CD4-positive, alpha-beta T cell treated with Interleukin-21 for 1 hour (primary cell): ENCODE data around the gene YJU2.
"Not testable (repeated sequence)": the region's sequence is repeated elsewhere in the genome, so short reads cannot be mapped to it uniquely, and the experiment has no call there.

Experiments
- DNase-seq: peaks from one replicate; pipeline ENCODE4 v3.0.0-alpha.2; 2020

The YJU2 gene

DNA sequence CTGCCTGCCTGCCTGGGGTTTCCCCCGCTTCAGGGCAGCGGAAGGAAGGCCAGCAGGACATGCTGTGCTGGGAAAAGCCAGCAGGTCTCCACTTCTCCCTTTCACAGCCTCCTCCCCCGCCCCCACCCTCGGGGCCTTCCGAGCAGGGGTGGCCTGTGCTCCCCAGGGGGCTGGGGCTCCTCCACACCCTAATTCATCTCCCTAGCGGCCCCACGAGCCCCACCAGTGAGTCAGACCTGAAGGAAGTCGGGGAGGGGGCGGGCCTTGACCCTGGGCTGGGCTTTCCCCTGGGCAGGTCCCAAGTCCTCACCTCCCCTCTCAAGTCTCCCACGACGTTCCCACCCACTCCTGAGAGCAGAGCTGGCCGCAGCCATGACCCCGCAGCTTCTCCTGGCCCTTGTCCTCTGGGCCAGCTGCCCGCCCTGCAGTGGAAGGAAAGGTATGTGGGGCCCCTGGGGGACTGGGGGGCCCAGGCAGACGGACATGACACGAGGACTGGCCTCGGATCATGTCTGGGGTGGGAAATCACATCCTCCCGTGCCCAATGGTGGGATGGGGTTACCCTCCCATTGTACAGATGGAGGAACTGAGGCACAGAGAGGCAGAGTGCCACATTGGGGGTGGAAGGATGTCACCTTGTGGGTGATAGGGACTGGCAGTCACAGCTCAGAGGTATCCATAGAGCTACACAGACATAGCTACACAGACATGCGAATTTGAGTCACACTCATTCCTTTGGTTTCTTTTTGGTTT is 17.5 kb upstream of the YJU2 start, which contains the start of gene EBI3:
Gene EBI3 (plus strand): TSS at position 345 of the 753 bp plus-strand sequence. CDS start 28 bp downstream, at position 373.
- no peak for DNase-seq

GRCh38 chr19:4230237-4230636 is 16.6 kb upstream of the YJU2 start:
- not testable (repeated sequence) for DNase-seq

GRCh38 chr19:4231521-4231920 is 15.4 kb upstream of the YJU2 start:
- DNase-seq = not testable (repeated sequence)

DNA sequence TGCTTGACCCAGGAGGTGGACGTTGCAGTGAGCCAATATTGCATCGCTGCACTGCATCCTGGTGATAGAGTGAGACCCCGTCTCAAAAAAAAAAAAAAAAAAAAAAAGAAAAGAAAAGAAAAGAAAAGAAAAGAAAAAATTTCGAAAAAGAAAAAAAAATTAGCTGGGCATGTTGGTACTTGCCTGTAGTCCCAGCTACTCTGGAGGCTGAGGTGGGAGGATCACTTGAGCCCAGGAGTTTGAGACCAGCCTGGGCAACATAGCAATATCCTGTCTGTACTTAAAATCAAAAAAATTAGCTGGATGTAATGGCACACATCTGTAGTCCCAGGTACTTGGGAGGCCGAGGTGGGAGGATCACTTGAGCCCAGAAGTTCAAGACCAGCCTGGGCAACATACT is 14.7 kb upstream of the YJU2 start:
- not testable (repeated sequence) for DNase-seq

DNA sequence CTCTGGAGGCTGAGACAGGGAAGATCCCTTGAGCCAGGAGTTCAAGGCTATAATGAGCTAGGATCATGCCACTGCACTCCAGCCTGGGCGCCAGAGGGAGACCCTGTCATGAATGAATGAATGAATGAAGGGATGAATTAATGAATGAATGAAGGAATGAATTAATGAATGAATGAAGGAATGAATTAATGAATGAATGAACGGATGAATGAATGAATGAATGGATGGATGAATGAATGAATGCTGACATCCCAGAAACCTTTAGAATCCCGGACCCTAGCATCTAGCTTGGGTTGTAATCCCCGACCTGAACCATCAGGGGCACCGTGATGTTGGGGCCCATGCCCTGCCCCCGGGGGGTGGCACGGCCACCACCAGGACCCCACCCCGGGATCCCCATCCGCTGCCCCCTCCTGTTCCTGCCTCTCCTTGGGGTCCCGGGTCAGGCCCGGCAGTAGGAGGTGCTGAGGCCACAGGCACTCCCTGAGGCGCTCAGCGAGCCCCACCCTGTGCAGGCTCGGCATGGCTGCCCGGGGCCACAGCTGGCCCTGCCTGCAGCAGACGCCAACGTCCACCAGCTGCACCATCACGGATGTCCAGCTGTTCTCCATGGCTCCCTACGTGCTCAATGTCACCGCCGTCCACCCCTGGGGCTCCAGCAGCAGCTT is 14.1 kb upstream of the YJU2 start:
- DNase-seq = no peak

DNA sequence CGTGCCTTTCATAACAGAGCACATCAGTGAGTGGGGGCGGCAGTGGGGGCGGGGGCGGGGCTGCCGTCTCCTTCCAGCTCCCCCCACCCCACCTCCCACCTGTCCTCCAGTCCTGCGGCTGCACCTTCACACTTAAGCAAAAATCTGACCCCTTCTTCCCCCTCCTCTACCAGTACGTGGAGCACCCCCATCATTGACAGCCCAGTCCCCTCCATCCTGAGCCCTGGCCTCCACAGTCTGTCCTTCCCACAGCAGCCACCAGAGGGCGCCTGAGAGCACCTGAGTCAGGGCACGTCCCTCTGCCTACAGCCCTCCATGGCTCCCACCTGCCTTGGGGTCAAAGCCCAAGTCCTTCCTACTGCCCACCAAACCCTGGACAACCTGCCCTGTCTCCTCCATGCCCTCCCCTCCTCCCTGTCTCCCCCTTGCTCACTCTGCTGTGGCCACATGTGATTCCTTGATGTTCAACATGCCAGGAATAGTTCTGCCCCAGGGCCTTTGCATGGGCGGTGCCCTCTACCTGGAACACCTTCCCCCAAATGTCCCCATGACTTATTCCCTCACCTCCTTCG is 13.5 kb upstream of the YJU2 start:
- peak; percentile 61 for DNase-seq

DNA sequence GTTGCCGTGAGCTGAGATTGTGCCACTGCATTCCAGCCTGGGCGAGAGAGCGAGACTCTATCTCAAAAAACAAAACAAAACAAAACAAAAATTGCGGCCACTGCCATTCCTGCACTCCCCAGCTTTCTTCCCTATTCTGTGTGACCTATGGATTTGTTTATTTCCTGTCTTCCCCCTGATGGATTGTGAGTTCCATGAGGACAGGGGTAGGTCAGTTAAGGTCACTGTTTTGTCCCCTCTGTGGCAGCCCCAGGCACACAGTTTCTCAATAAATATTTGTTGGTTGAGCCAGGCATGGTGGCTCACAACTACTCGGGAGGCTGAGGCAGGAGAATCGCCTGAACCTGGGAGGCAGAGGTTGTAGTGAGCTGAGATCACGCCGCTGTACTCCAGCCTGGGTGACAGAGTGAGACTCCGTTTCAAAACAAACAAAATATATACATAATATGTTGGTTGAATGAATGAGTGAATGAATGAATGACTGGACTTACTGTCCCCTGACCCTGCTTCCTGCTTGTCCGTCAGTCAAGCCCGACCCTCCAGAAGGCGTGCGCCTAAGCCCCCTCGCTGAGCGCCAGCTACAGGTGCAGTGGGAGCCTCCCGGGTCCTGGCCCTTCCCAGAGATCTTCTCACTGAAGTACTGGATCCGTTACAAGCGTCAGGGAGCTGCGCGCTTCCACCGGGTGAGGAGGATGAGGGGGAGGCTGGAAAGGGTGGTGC is 12.6 kb upstream of the YJU2 start:
- no peak for DNase-seq

DNA sequence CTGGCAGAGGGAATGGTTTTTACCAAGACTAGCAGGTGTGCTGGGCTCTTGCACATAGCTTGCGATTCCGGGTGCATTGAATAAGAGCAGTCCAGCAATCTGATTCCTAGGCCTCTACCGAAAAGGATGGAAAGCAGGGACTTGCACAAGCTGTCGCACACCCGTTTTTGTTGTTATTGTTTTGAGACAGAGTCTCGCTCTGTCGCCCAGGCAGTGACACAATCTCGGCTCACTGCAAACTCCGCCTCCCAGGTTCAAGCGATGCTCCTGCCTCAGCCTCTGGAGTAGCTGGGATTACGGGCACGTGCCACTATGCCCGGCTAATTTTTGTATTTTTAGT is 12.0 kb upstream of the YJU2 start:
- DNase-seq = no peak

DNA sequence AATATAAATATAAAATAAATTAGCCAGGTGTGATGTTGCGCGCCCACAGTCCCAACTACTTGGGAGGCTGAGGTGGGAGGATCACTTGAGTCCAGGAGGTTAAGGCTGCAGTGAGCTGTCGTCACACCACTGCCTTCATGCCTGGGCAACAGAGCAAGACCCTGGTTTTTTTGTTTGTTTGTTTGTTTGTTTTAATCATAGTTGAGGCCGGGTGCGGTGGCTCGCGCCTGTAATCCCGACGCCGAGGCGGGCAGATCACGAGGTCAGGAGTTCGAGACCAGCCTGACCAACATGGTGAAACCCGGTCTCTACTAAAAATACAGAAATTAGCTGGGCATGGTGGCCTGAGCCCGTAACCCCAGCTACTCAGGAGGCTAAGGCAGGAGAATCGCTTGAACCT is 9.4 kb upstream of the YJU2 start:
- not testable (repeated sequence) for DNase-seq

DNA sequence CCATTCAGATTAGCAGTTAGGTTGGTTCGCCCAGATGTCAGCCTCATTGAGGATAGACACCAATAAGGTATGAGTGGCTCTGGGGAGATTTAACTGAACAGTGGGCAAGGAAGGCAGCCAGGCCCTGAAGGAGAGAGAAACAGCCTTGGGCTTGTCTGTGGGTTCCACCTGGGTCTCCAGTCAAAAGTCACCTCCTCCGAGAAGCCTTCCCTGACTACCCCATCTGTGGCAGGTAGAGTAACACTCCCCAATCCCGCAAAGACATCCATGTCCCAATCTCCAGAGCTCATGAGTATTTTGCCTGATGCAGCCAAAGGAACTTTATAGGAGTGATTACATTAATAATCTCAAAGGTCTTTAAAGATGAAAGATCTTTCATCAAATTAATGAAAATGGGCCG is 8.0 kb upstream of the YJU2 start:
- no peak for DNase-seq

- no peak for DNase-seq
These were observed 5.0 kb upstream of the YJU2 start for GRCh38 chr19:4241824-4242430.

GRCh38 chr19:4245938-4246337 is 942 bp upstream of the YJU2 start:
- DNase-seq = not testable (repeated sequence)

- DNase-seq = no peak
These were observed 9.7 kb downstream of the YJU2 start for GRCh38 chr19:4256563-4256962.

- DNase-seq = no peak
These were observed 10.1 kb downstream of the YJU2 start for GRCh38 chr19:4257025-4257424.

GRCh38 chr19:4258181-4258580 is 11.3 kb downstream of the YJU2 start:
- no peak for DNase-seq

DNA sequence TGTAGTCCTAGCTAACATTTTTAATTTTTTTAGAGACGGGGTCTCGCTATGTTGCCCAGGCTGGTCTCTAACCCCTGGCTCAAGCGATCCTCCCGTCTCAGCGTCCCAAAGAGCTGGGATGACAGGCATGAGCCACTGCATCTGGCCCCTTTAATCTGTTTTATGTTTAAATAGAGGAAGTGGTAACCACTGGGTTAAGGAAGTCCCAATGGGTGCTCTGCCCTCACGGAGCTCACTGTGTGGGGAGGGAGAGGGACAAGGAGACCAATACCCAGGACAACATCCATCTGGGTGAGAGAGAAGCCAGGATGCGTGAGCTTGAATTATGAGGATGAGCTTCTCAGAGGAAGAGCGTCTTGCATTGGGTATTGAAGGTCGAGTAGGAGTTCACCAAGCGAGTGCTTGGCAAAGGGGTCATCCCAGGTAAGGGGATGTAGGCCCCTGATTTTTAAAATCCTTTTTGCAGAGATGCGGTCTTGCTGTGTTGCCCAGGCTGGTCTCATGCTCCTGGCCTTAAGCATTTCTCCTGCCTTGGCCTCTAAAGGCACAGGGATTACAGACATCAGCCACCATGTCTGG is 13.8 kb downstream of the YJU2 start:
- no peak for DNase-seq

- DNase-seq = peak; percentile 26
These were observed 17.9 kb downstream of the YJU2 start for GRCh38 chr19:4264812-4265211.

DNA sequence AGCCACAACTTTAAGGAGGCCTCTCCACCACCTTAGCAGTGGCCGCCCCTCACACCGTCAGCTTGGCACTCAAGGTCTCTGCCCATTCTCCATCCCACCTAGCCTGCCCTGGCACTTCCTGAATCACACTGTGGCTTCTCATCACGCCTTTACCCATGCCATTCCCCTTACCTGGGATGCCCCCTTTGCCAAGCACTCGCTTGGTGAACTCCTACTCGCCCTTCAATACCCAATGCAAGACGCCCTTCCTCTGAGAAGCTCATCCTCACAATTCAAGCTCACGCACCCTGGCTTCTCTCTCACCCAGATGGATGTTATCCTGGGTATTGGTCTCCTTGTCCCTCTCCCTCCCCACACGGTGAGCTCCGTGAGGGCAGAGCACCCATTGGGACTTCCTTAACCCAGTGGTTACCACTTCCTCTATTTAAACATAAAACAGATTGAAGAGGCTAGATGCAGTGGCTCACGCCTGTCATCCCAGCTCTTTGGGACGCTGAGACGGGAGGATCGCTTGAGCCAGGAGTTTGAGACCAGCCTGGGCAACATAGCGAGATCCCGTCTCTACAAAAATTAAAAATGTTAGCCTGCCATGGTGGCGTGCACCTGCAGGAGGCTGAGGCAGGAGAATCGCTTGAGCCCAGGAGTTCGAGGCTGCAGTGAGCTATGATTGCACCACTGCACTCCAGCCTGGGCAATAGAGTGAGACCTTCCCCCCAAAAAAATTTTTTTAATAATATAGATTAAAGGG is 19.5 kb downstream of the YJU2 start:
- no peak for DNase-seq

- DNase-seq = peak; percentile 60
These were observed 20.4 kb downstream of the YJU2 start for GRCh38 chr19:4267101-4267900.

GRCh38 chr19:4267901-4268815 is 21.3 kb downstream of the YJU2 start:
- DNase-seq = no peak
